ENCODE data around the gene GLTPD2. TPM values are rescaled to one million over a fixed set of nuclear protein-coding genes. Genes with fewer than 3 reads are reported as not detected.
A peak's percentile ranks its signal among the peaks of the same experiment; 100 is the strongest.

Gene GLTPD2
- total and polyA plus RNA-seq, 2 donors (not counting 3 experiments of a cell fraction or from before 2014, with no cell fraction given) = not detected

GRCh38 chr17:4788159-4788806 lies 481 bp upstream of the GLTPD2 start:
- no peaks in the 10 kb centered on the region for H3K79me2 ChIP-seq (ENCODE audit: control insufficient read depth, insufficient read depth, low read length)
- FAIRE-seq = no peak
- dilution Hi-C loops (cut with MboI; ENCODE audit: extremely low pct_ligation_motif_present, low sequenced_read_pairs) (no loop called here), intact Hi-C loops (cut with micrococcal nuclease) (loop anchor here (5.0 kb wide), 1 partner anchor 114 kb away; the partner anchor contains the start of gene CHRNE)
- no peak overlapping the region for H2AFZ ChIP-seq (ENCODE audit: low read depth, low read length)
- H4K20me1 ChIP-seq (replicated peaks; ENCODE audit: control insufficient read depth, extremely low read depth, insufficient read depth, low read length) = no peaks in the 10 kb centered on the region
- H3K9me3 ChIP-seq (replicated peaks; ENCODE audit: control insufficient read depth, insufficient read depth, low read length) = no peaks in the 10 kb centered on the region
- no peak overlapping the region for H3K4me2 ChIP-seq (ENCODE audit: insufficient read depth, low read length)
- TF ChIP-seq POLR2A (IDR thresholded peaks at IDR 0.05; ENCODE audit: low read depth, low read length) (no peak), MYC (IDR thresholded peaks at IDR 0.05; ENCODE audit: low read depth, low read length) (no peak)
- TF ChIP-seq, protein P1, sequence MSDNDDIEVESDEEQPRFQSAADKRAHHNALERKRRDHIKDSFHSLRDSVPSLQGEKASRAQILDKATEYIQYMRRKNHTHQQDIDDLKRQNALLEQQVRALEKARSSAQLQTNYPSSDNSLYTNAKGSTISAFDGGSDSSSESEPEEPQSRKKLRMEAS (IDR thresholded peaks at IDR 0.05; ENCODE audit: insufficient read depth, insufficient read length) = no peak
- TF ChIP-seq, protein P2, sequence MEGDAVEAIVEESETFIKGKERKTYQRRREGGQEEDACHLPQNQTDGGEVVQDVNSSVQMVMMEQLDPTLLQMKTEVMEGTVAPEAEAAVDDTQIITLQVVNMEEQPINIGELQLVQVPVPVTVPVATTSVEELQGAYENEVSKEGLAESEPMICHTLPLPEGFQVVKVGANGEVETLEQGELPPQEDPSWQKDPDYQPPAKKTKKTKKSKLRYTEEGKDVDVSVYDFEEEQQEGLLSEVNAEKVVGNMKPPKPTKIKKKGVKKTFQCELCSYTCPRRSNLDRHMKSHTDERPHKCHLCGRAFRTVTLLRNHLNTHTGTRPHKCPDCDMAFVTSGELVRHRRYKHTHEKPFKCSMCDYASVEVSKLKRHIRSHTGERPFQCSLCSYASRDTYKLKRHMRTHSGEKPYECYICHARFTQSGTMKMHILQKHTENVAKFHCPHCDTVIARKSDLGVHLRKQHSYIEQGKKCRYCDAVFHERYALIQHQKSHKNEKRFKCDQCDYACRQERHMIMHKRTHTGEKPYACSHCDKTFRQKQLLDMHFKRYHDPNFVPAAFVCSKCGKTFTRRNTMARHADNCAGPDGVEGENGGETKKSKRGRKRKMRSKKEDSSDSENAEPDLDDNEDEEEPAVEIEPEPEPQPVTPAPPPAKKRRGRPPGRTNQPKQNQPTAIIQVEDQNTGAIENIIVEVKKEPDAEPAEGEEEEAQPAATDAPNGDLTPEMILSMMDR (IDR thresholded peaks at IDR 0.05; ENCODE audit: extremely low read depth in 1 of 2, insufficient read depth in 1 of 2, low read depth in 1 of 2, low read length in 2 of 2) = no peak
- peaks cover 11 to 19% of the 10 kb centered on the region in 2 experiments for H3K27me3 ChIP-seq (ENCODE audit: control insufficient read depth in 2 of 2, insufficient read depth in 2 of 2, low read length in 2 of 2)
- no peak for DNase-seq (ENCODE audit: low read depth, low spot score)
- no peaks in the 10 kb centered on the region for H3K9me1 ChIP-seq (replicated peaks; ENCODE audit: control insufficient read depth, extremely low read depth, insufficient read depth, low read length)
- H3K27ac ChIP-seq (ENCODE audit: insufficient read depth, low read depth, low read length) = no peak overlapping the region
- POLR2A ChIA-PET = no interaction called here
- H3K36me3 ChIP-seq (ENCODE audit: control insufficient read depth in 2 of 2, extremely low read depth in 1 of 2, insufficient read depth in 2 of 2, low read length in 2 of 2) = no peaks in the 10 kb centered on the region
- H3K9ac ChIP-seq (replicated peaks; ENCODE audit: extremely low read depth, insufficient read depth, low read length) = no peak overlapping the region
- H3K4me1 ChIP-seq (ENCODE audit: control insufficient read depth, extremely low read depth, insufficient read depth, low read length) = peaks cover 24% of the 10 kb centered on the region
- no peak overlapping the region for H3K4me3 ChIP-seq (replicated peaks in 1 of 3; ENCODE audit: insufficient read depth in 1 of 3, low read depth in 1 of 3, low read length in 3 of 3)
- BruUV-seq (replicated peaks) = no TSS peak
- CTCF ChIA-PET = interaction anchor here (1.0 to 5.9 kb wide), 12 partner anchors 8 to 116 kb away, joined by 3 to 65 read pairs (median 12); partner anchors contain the start of genes ARRB2, C17orf107, CHRNE and PLD2

GRCh38 chr17:4789701-4789950 lies 862 bp downstream of the GLTPD2 start:
- no peak for DNase-seq (ENCODE audit: low read depth, low spot score)
- H3K9me1 ChIP-seq (replicated peaks; ENCODE audit: control insufficient read depth, extremely low read depth, insufficient read depth, low read length) = no peaks in the 10 kb centered on the region
- ChIA-PET POLR2A (interaction anchor here (0.6 kb wide), 1 partner anchor 69 kb away, joined by 5 read pairs; no protein-coding TSS in a partner anchor), CTCF (interaction anchor here (0.5 to 5.9 kb wide), 25 partner anchors 11 to 222 kb away, joined by 3 to 65 read pairs (median 9); partner anchors contain the start of genes ARRB2, C17orf107, CHRNE and MED11)
- H3K4me3 ChIP-seq (replicated peaks in 1 of 3; ENCODE audit: insufficient read depth in 1 of 3, low read depth in 1 of 3, low read length in 3 of 3) = peak overlapping the region; percentile 10 to 65 (median 25)
- no peak for FAIRE-seq
- no peaks in the 10 kb centered on the region for H3K36me3 ChIP-seq (ENCODE audit: control insufficient read depth in 2 of 2, extremely low read depth in 1 of 2, insufficient read depth in 2 of 2, low read length in 2 of 2)
- peaks cover 24% of the 10 kb centered on the region for H3K4me1 ChIP-seq (ENCODE audit: control insufficient read depth, extremely low read depth, insufficient read depth, low read length)
- H2AFZ ChIP-seq (ENCODE audit: low read depth, low read length) = peak overlapping the region; percentile 35
- dilution Hi-C loops (cut with MboI; ENCODE audit: extremely low pct_ligation_motif_present, low sequenced_read_pairs) (no loop called here), intact Hi-C loops (cut with micrococcal nuclease) (loop anchor here (5.0 kb wide), 1 partner anchor 113 kb away; the partner anchor contains the start of gene CHRNE)
- no peaks in the 10 kb centered on the region for H4K20me1 ChIP-seq (replicated peaks; ENCODE audit: control insufficient read depth, extremely low read depth, insufficient read depth, low read length)
- H3K27ac ChIP-seq (ENCODE audit: insufficient read depth, low read depth, low read length) = no peak overlapping the region
- TF ChIP-seq MYC (IDR thresholded peaks at IDR 0.05; ENCODE audit: low read depth, low read length) (no peak), EZH2 (IDR thresholded peaks at IDR 0.05; ENCODE audit: borderline replicate concordance, low read depth, low read length, severe bottlenecking) (no peak), FOS (IDR thresholded peaks at IDR 0.05; ENCODE audit: borderline replicate concordance, insufficient read depth, low read length) (no peak), JUN (IDR thresholded peaks at IDR 0.05; ENCODE audit: borderline replicate concordance, insufficient read depth, insufficient read length, low read depth) (no peak), GATA2 (IDR thresholded peaks at IDR 0.05; ENCODE audit: insufficient read depth, insufficient read length, low read depth, low read length) (no peak), POLR2A (IDR thresholded peaks at IDR 0.05; ENCODE audit: low read depth, low read length) (no peak), POLR2AphosphoS5 (IDR thresholded peaks at IDR 0.05; ENCODE audit: insufficient read depth, low read depth, low read length) (no peak)
- TF ChIP-seq, protein P2 (IDR thresholded peaks at IDR 0.05; ENCODE audit: extremely low read depth in 1 of 2, insufficient read depth in 1 of 2, low read depth in 1 of 2, low read length in 2 of 2) = no peak
- TF ChIP-seq, protein P1 (IDR thresholded peaks at IDR 0.05; ENCODE audit: insufficient read depth, insufficient read length) = no peak
- peak overlapping the region; percentile 6 for H3K4me2 ChIP-seq (ENCODE audit: insufficient read depth, low read length)
- H3K9me3 ChIP-seq (replicated peaks; ENCODE audit: control insufficient read depth, insufficient read depth, low read length) = no peaks in the 10 kb centered on the region
- H3K27me3 ChIP-seq (ENCODE audit: control insufficient read depth in 2 of 2, insufficient read depth in 2 of 2, low read length in 2 of 2) = peaks cover 3 to 8% of the 10 kb centered on the region in 2 experiments
- BruUV-seq (replicated peaks) = no TSS peak
- no peaks in the 10 kb centered on the region for H3K79me2 ChIP-seq (ENCODE audit: control insufficient read depth, insufficient read depth, low read length)
- H3K9ac ChIP-seq (replicated peaks; ENCODE audit: extremely low read depth, insufficient read depth, low read length) = no peak overlapping the region

Data from endothelial cell of umbilical vein (primary cell).